K562 (cell line): ENCODE data around the gene LIF. TPM values are rescaled to one million over a fixed set of nuclear protein-coding genes. Genes with fewer than 3 reads are reported as not detected.

Source experiments
- ADNP ChIP-seq: fragments of 200-800 bp; sonication (Bioruptor generic); IDR thresholded peaks from 2 replicates; pipeline ENCODE4 v1.6.1; 2016; ENCODE audit warnings: missing genetic modification characterization, missing compliant biosample characterization
- CBFA2T2 ChIP-seq: fragments of 450-650 bp; conservative IDR thresholded peaks from 2 replicates; pipeline ENCODE4 v1.6.1; 2017; ENCODE audit warnings: mild to moderate bottlenecking
- CBFA2T3 ChIP-seq: fragments of 450-650 bp; IDR thresholded peaks from 2 replicates; pipeline ENCODE4 v1.6.1; 2017
- DIDO1 ChIP-seq: fragments of 450-650 bp; IDR thresholded peaks from 2 replicates; pipeline ENCODE4 v1.6.1; 2016; ENCODE audit warnings: low read depth, missing biosample characterization, missing genetic modification characterization
- GTF2A2 ChIP-seq: IDR thresholded peaks from 2 replicates; pipeline ENCODE4 v1.6.1; 2016; ENCODE audit warnings: mild to moderate bottlenecking, missing genetic modification characterization, missing compliant biosample characterization
- GTF2F1 ChIP-seq: IDR thresholded peaks from 2 replicates; pipeline ENCODE4 v1.6.1; 2011; ENCODE audit warnings: low read depth, low read length, improper control_type of control experiment
- IRF2 ChIP-seq: sonication (generic); formaldehyde crosslinking; IDR thresholded peaks from 2 replicates; pipeline ENCODE4 v1.8.1; 2022; ENCODE audit warnings: mild to moderate bottlenecking, missing genetic modification reagents
- KAT8 ChIP-seq: fragments of 450-650 bp; IDR thresholded peaks from 2 replicates; pipeline ENCODE4 v1.6.1; 2016; ENCODE audit warnings: low read depth, mild to moderate bottlenecking
- NR0B1 ChIP-seq: fragments of 450-650 bp; IDR thresholded peaks from one replicate; pipeline ENCODE4 v1.6.1; 2018; ENCODE audit warnings: mild to moderate bottlenecking, moderate library complexity; ENCODE audit not compliant: partially characterized antibody
- PTRF ChIP-seq: fragments of 450-650 bp; IDR thresholded peaks from 2 replicates; pipeline ENCODE4 v1.6.1; 2016; ENCODE audit warnings: mild to moderate bottlenecking, missing genetic modification characterization, missing compliant biosample characterization
- RCOR1 ChIP-seq, 2 experiments: IDR thresholded peaks; 2 replicates each; pipeline ENCODE4 v1.6.1; 2012; ENCODE audit warnings: low read depth in 2 of 2, low read length in 2 of 2, borderline replicate concordance in 1 of 2, improper control_type of control experiment in 1 of 2
- SIN3A ChIP-seq, 2 experiments: fragments of 150-350 bp in 1 of 2; IDR thresholded peaks; 2 replicates each; pipeline ENCODE4 v1.6.1; 2011 to 2016; ENCODE audit warnings: borderline replicate concordance in 2 of 2, low read depth in 2 of 2, low read length in 2 of 2, mild to moderate bottlenecking in 2 of 2, moderate library complexity in 2 of 2; ENCODE audit not compliant: control insufficient read depth in 1 of 2
- SMAD2 ChIP-seq: fragments of 150-350 bp; IDR thresholded peaks from 2 replicates; pipeline ENCODE4 v1.6.1; 2014; ENCODE audit warnings: low read depth, mild to moderate bottlenecking, low read length
- SMC3 ChIP-seq: conservative IDR thresholded peaks from 2 replicates; pipeline ENCODE4 v1.6.1; 2011; ENCODE audit warnings: low read depth, low read length, improper control_type of control experiment; ENCODE audit not compliant: insufficient read depth
- SOX6 ChIP-seq: fragments of 450-650 bp; IDR thresholded peaks from 2 replicates; pipeline ENCODE4 v1.6.1; 2014; ENCODE audit warnings: mild to moderate bottlenecking
- TEAD2 ChIP-seq: fragments of 450-650 bp; IDR thresholded peaks from 2 replicates; pipeline ENCODE4 v1.6.1; 2016; ENCODE audit warnings: missing genetic modification characterization, control low read depth, missing compliant biosample characterization
- TOE1 ChIP-seq, 2 experiments: fragments of 450-650 bp in 1 of 2; sonication (generic) in 1 of 2; formaldehyde crosslinking in 1 of 2; IDR thresholded peaks; 2 replicates each; pipeline versions ENCODE4 v1.7.1 to v1.8.0; 2016 to 2022; ENCODE audit warnings: borderline replicate concordance in 2 of 2, mild to moderate bottlenecking in 2 of 2, antibody characterized with exemption in 1 of 2, inconsistent platforms in 1 of 2, low read depth in 1 of 2, missing genetic modification reagents in 1 of 2, moderate library complexity in 1 of 2
- USF1 ChIP-seq: sonication (generic); formaldehyde crosslinking; IDR thresholded peaks from 2 replicates; pipeline ENCODE4 v1.9.0; 2022; ENCODE audit warnings: mild to moderate bottlenecking, missing genetic modification reagents
- USF2 ChIP-seq: sonication (generic); formaldehyde crosslinking; IDR thresholded peaks from 2 replicates; pipeline ENCODE4 v1.5.0; 2020; ENCODE audit warnings: missing genetic modification reagents
- ZBTB8A ChIP-seq: fragments of 450-650 bp; IDR thresholded peaks from 2 replicates; pipeline ENCODE4 v1.6.1; 2018; ENCODE audit warnings: mild to moderate bottlenecking, moderate library complexity; ENCODE audit not compliant: partially characterized antibody
- ZFX ChIP-seq: sonication (generic); formaldehyde crosslinking; IDR thresholded peaks from 2 replicates; pipeline ENCODE4 v1.8.0; 2022; ENCODE audit warnings: mild to moderate bottlenecking, missing genetic modification reagents, moderate library complexity
- ZNF280A ChIP-seq: fragments of 450-650 bp; IDR thresholded peaks from 2 replicates; pipeline ENCODE4 v1.6.1; 2018; ENCODE audit warnings: mild to moderate bottlenecking, low read depth; ENCODE audit not compliant: partially characterized antibody
- ZNF589 ChIP-seq: fragments of 200-800 bp; sonication (Bioruptor generic); IDR thresholded peaks from 2 replicates; pipeline ENCODE4 v1.6.1; 2016; ENCODE audit warnings: low read depth, missing genetic modification characterization, missing compliant biosample characterization
- ZNF778 ChIP-seq: fragments of 450-650 bp; formaldehyde crosslinking; IDR thresholded peaks from 2 replicates; pipeline ENCODE4 v1.4.0; 2020; ENCODE audit warnings: mild to moderate bottlenecking, moderate library complexity
- polyA plus RNA-seq, 8 experiments: library from polyadenylated mRNA; depleted of rRNA in 4 of 8; stranded (reverse) in 5 of 8; unstranded in 3 of 8; fragments of >200 nt; fragmentation: Nextera tagmentation in 2 of 8; fragmentation: Illumina TruSeq in 1 of 8; extraction: Ambion mirVana in 2 of 8; extraction: Trizol in 1 of 8; gene quantifications; 2 replicates each; pipeline versions ENCODE4 v1.2.1 to v1.2.3, GENCODE V29; 2011 to 2014; ENCODE audit warnings: inconsistent platforms in 1 of 8, missing spikeins in 1 of 8
- total RNA-seq, 7 experiments: library from RNA; depleted of rRNA in 6 of 7; stranded (reverse); fragments of >200 nt in 6 of 7; fragmentation: Illumina TruSeq in 2 of 7; extraction: Trizol in 2 of 7; gene quantifications; 2 replicates each; pipeline versions ENCODE4 v1.2.1 to v1.2.3, GENCODE V29; 2011 to 2021; ENCODE audit warnings: low replicate concordance in 1 of 7

LIF gene
- total and polyA plus RNA-seq, 9 of the 15 experiments (the other 6 are each of a cell fraction or from before 2014, with no cell fraction given), result 0.05 to 0.39 (median 0.18) TPM; not detected in 3

GRCh38 chr22:30219049-30219654 lies 27.4 kb downstream of the LIF start (continued):
- TF ChIP-seq NR0B1, result no peak
- peak; percentile 91 for TF ChIP-seq USF1 (CRISPR knock-in tag)
- TF ChIP-seq SIN3A (IDR thresholded peaks at IDR 0.05; ENCODE audit: borderline replicate concordance in 2 of 2, control insufficient read depth in 1 of 2, low read depth in 2 of 2, low read length in 2 of 2), result no peak
- peak; percentile 85 for TF ChIP-seq USF2 (CRISPR knock-in tag)
- 0 out of 2 replicates have a peak, but pooled peaks have one; percentile 35 for TF ChIP-seq DIDO1 (tag)
- TF ChIP-seq RCOR1 (IDR thresholded peaks at IDR 0.05; ENCODE audit: borderline replicate concordance in 1 of 2, low read depth in 2 of 2, low read length in 2 of 2), result 0 out of 4 replicates have a peak, but pooled peaks of 1 of the 2 experiments have one; percentile 13
- TF ChIP-seq SMC3, result no peak
- TF ChIP-seq ZNF778 (CRISPR knock-in tag), result no peak
- 0 out of 2 replicates have a peak, but pooled peaks have one; percentile 20 for TF ChIP-seq SOX6
- TF ChIP-seq ZBTB8A, result no peak
- no peak for TF ChIP-seq ZNF280A
- TF ChIP-seq TOE1 (IDR thresholded peaks at IDR 0.05; ENCODE audit: borderline replicate concordance), result peak; percentile 98
- TF ChIP-seq TOE1 (CRISPR knock-in tag; IDR thresholded peaks at IDR 0.05; ENCODE audit: borderline replicate concordance, low read depth), result no peak
- TF ChIP-seq ZNF589 (CRISPR knock-in tag), result no peak
- TF ChIP-seq IRF2 (CRISPR knock-in tag), result no peak
- peak; percentile 89 for TF ChIP-seq CBFA2T2
- TF ChIP-seq PTRF (tag), result no peak
- no peak for TF ChIP-seq ZFX
- TF ChIP-seq TEAD2 (tag), result peak; percentile 97
- TF ChIP-seq GTF2A2 (tag), result no peak
- peak; percentile 56 for TF ChIP-seq CBFA2T3
- TF ChIP-seq KAT8, result no peak
- TF ChIP-seq SMAD2, result no peak
- TF ChIP-seq ADNP (tag), result peak; percentile 59; the same call in 1 of the 2 replicates
- no peak for TF ChIP-seq GTF2F1
